Thyroid gland (tissue), 4 donors: Measurements from ENCODE around the gene FAM20C.

Experiments
- POLR2A ChIP-seq, 2 donors: fragments of 450-650 bp; IDR thresholded peaks; one replicate each; pipeline ENCODE4 v1.6.1; 2017; ENCODE audit warnings: antibody characterized with exemption in 2 of 2, mild to moderate bottlenecking in 2 of 2, moderate library complexity in 1 of 2
- TF ChIP-seq, protein P1 (sequence below), 6 experiments: fragments of 200-600 bp in 3 of 6; fragments of 450-650 bp in 3 of 6; sonication (generic) in 3 of 6; IDR thresholded peaks; one replicate each; pipeline ENCODE4 v1.5.1; 2016 to 2019; ENCODE audit warnings: antibody characterized with exemption in 6 of 6, mild to moderate bottlenecking in 2 of 6, inconsistent platforms in 1 of 6, moderate library complexity in 1 of 6

DNA sequence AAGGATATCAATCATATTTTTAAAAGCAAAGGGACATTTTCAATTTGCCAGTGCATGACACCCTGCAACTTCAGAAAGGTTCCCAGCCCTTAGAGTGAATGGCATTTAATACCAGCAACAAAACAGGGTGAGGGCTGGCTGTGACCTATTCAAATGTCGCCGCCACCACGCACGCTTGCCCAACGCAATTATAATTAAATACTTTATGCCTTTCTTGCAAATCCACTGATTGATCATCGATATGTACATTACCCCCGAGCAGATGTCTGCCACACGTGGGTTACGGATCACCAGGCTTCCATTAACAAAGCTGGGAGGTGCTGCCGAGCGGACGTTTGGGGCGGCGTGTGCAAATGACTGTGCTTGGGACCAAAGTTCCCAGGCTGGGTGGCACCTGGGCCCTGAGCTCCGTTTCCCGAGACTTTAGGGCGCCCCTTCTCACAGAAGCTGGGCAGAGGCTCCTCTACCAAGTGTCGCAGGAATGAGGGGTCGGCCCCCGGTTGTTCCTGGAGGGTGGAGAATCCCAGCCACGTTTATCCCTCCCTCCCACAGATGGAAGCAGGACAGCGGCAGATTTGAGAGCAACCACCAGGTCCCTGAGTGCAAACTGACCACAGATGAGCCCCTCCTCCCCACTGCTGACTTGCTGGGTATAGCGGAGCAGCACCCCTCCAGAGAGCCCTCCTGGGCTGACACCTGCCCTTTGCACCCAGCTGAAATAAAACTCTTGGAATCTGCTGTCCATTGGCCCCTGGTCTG lies 101.5 kb downstream of the FAM20C start:
- TF ChIP-seq, protein P1, sequence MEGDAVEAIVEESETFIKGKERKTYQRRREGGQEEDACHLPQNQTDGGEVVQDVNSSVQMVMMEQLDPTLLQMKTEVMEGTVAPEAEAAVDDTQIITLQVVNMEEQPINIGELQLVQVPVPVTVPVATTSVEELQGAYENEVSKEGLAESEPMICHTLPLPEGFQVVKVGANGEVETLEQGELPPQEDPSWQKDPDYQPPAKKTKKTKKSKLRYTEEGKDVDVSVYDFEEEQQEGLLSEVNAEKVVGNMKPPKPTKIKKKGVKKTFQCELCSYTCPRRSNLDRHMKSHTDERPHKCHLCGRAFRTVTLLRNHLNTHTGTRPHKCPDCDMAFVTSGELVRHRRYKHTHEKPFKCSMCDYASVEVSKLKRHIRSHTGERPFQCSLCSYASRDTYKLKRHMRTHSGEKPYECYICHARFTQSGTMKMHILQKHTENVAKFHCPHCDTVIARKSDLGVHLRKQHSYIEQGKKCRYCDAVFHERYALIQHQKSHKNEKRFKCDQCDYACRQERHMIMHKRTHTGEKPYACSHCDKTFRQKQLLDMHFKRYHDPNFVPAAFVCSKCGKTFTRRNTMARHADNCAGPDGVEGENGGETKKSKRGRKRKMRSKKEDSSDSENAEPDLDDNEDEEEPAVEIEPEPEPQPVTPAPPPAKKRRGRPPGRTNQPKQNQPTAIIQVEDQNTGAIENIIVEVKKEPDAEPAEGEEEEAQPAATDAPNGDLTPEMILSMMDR (IDR thresholded peaks at IDR 0.05): no peak
- TF ChIP-seq POLR2A (IDR thresholded peaks at IDR 0.05): no peak
